Endothelial cell (in vitro differentiated cells): ENCODE measurements around the gene CRACR2B. TPM values are rescaled to one million over a fixed set of nuclear protein-coding genes. Genes with fewer than 3 reads are reported as not detected.
A peak's percentile ranks its signal among the peaks of the same experiment; 100 is the strongest.

Experiments used
- DNase-seq: peaks from one replicate; pipeline ENCODE4 v3.0.0; 2021; ENCODE audit warnings: low spot score
- H3K27ac Mint-ChIP-seq: one replicate; pipeline ENCODE4 v1.8.0; 2021; ENCODE audit warnings: mixed read lengths, inconsistent platforms; ENCODE audit not compliant: unreplicated experiment
- H3K27me3 Mint-ChIP-seq: one replicate; pipeline ENCODE4 v1.8.0; 2021; ENCODE audit warnings: mild to moderate bottlenecking, moderate library complexity, mixed read lengths, inconsistent platforms; ENCODE audit not compliant: unreplicated experiment
- H3K36me3 Mint-ChIP-seq: one replicate; pipeline ENCODE4 v1.8.0; 2021; ENCODE audit warnings: mild to moderate bottlenecking, low read depth, mixed read lengths, inconsistent platforms; ENCODE audit not compliant: unreplicated experiment
- H3K4me1 Mint-ChIP-seq: one replicate; pipeline ENCODE4 v1.8.0; 2021; ENCODE audit warnings: mild to moderate bottlenecking, mixed read lengths, inconsistent platforms; ENCODE audit not compliant: unreplicated experiment
- H3K4me3 Mint-ChIP-seq: one replicate; pipeline ENCODE4 v1.8.0; 2021; ENCODE audit warnings: mild to moderate bottlenecking, mixed read lengths, inconsistent platforms; ENCODE audit not compliant: unreplicated experiment
- H3K9me3 Mint-ChIP-seq: one replicate; pipeline ENCODE4 v1.8.0; 2021; ENCODE audit warnings: mixed read lengths, inconsistent platforms; ENCODE audit not compliant: unreplicated experiment
- CTCF ChIP-seq: fragments of 200-600 bp; sonication (generic); IDR thresholded peaks from one replicate; pipeline ENCODE4 v1.5.0; 2021; ENCODE audit warnings: antibody characterized with exemption; ENCODE audit not compliant: unreplicated experiment
- total RNA-seq: library from RNA; stranded (reverse); fragmentation: NEBNext Ultra II Directional; extraction: Animal tissue kit (Norgen Biotek cat#: 25700); gene quantifications from one replicate; pipeline ENCODE4 v1.2.1, GENCODE V29; 2021; ENCODE audit not compliant: unreplicated experiment

CRACR2B gene
- total RNA-seq, 1 donor from 2014 or later: 28.8 TPM

GRCh38 chr11:818396-819128, 9.2 kb upstream of the CRACR2B start, which contains the start of gene PNPLA2:
Gene PNPLA2 (plus strand): TSS chr11:818914. CDS start chr11:819719, 805 bp downstream.
- H3K36me3 Mint-ChIP-seq: no peaks in the 10 kb centered on the region
- no peak within 1 kb of the TSS for H3K27ac Mint-ChIP-seq
- H3K4me3 Mint-ChIP-seq: peak within 1 kb of the TSS; percentile 82
- peak; percentile 10 for DNase-seq
- no peaks in the 10 kb centered on the region for H3K9me3 Mint-ChIP-seq
- H3K4me1 Mint-ChIP-seq: no peaks in the 10 kb centered on the region
- peaks cover 3% of the 10 kb centered on the region for H3K27me3 Mint-ChIP-seq
- TF ChIP-seq CTCF: no peak

GRCh38 chr11:819129-819931, 8.4 kb upstream of the CRACR2B start:
- peak; percentile 88 for DNase-seq
- Mint-ChIP-seq H3K4me1 (no peaks in the 10 kb centered on the region), H3K36me3 (no peaks in the 10 kb centered on the region), H3K27ac (no peak overlapping the region), H3K27me3 (peaks cover 3% of the 10 kb centered on the region), H3K9me3 (no peaks in the 10 kb centered on the region), H3K4me3 (no peak overlapping the region)
- TF ChIP-seq CTCF: no peak

- Mint-ChIP-seq H3K27me3 (peaks cover 3% of the 10 kb centered on the region), H3K36me3 (no peaks in the 10 kb centered on the region), H3K4me1 (no peaks in the 10 kb centered on the region), H3K4me3 (peak overlapping the region; percentile 91), H3K9me3 (no peaks in the 10 kb centered on the region), H3K27ac (no peak overlapping the region)
- TF ChIP-seq CTCF: no peak
- peak; percentile 66 for DNase-seq
These were observed 7.6 kb upstream of the CRACR2B start for GRCh38 chr11:819943-820649.

- Mint-ChIP-seq H3K9me3 (no peaks in the 10 kb centered on the region), H3K4me3 (peak overlapping the region; percentile 82), H3K36me3 (no peaks in the 10 kb centered on the region), H3K4me1 (no peaks in the 10 kb centered on the region), H3K27me3 (peaks cover 3% of the 10 kb centered on the region), H3K27ac (no peak overlapping the region)
- TF ChIP-seq CTCF: no peak
- no peak for DNase-seq
These were observed 6.8 kb upstream of the CRACR2B start for GRCh38 chr11:820655-821511.
